CD4-positive, alpha-beta T cell treated with Interleukin-17A for 1 hour (primary cell): ENCODE measurements around the gene TENT4A.

Experiments used
- DNase-seq: peaks from one replicate; pipeline ENCODE4 v3.0.0-alpha.2; 2020

Gene TENT4A

GRCh38 chr5:6775571-6775970 lies 62.3 kb downstream of the TENT4A start:
- DNase-seq, result no peak

- DNase-seq, result peak; percentile 42
Observed at GRCh38 chr5:6780802-6781391, 67.7 kb downstream of the TENT4A start.

- no peak for DNase-seq
Observed at GRCh38 chr5:6781716-6782115, 68.5 kb downstream of the TENT4A start.

GRCh38 chr5:6783787-6784186 lies 70.6 kb downstream of the TENT4A start:
- DNase-seq, result no peak

- no peak for DNase-seq
Observed at GRCh38 chr5:6784481-6784880, 71.2 kb downstream of the TENT4A start.

- no peak for DNase-seq
Observed at GRCh38 chr5:6785161-6785860, 72.1 kb downstream of the TENT4A start.

- DNase-seq, result no peak
Observed at GRCh38 chr5:6785861-6786180, 72.6 kb downstream of the TENT4A start.

- no peak for DNase-seq
Observed at GRCh38 chr5:6786786-6787495, 73.7 kb downstream of the TENT4A start.

- no peak for DNase-seq
Observed at GRCh38 chr5:6787941-6788340, 74.7 kb downstream of the TENT4A start.

- no peak for DNase-seq
Observed at GRCh38 chr5:6788439-6788838, 75.2 kb downstream of the TENT4A start.

GRCh38 chr5:6788956-6789649 lies 75.9 kb downstream of the TENT4A start:
- no peak for DNase-seq

GRCh38 chr5:6790346-6790865 lies 77.2 kb downstream of the TENT4A start:
- no peak for DNase-seq

GRCh38 chr5:6791031-6791430 lies 77.8 kb downstream of the TENT4A start:
- DNase-seq, result no peak

- DNase-seq, result no peak
Observed at GRCh38 chr5:6792376-6792775, 79.1 kb downstream of the TENT4A start.

GRCh38 chr5:6792911-6793471 lies 79.8 kb downstream of the TENT4A start:
- no peak for DNase-seq

- DNase-seq, result no peak
Observed at GRCh38 chr5:6801236-6801635, 88.0 kb downstream of the TENT4A start.

- DNase-seq, result no peak
Observed at GRCh38 chr5:6803981-6804550, 90.8 kb downstream of the TENT4A start.

GRCh38 chr5:6804766-6805501 lies 91.7 kb downstream of the TENT4A start:
- DNase-seq, result no peak

- no peak for DNase-seq
Observed at GRCh38 chr5:6805841-6806240, 92.6 kb downstream of the TENT4A start.
